ENCODE measurements around the gene SAA2.
"Not testable (repeated sequence)": the region's sequence is repeated elsewhere in the genome, so short reads cannot be mapped to it uniquely, and the experiment has no call there.

Gene SAA2

GRCh38 chr11:18209058-18209457 lies 39.4 kb downstream of the SAA2 start:
- no peak for DNase-seq (ENCODE audit: low read depth)

GRCh38 chr11:18204771-18205170 lies 43.7 kb downstream of the SAA2 start:
- DNase-seq (ENCODE audit: low read depth) = no peak

More at GRCh38 chr11:18209058-18209457, 39.4 kb downstream of the SAA2 start:
- no peak overlapping the region for H3K4me3 ChIP-seq (ENCODE audit: low read depth, low read length)

DNA sequence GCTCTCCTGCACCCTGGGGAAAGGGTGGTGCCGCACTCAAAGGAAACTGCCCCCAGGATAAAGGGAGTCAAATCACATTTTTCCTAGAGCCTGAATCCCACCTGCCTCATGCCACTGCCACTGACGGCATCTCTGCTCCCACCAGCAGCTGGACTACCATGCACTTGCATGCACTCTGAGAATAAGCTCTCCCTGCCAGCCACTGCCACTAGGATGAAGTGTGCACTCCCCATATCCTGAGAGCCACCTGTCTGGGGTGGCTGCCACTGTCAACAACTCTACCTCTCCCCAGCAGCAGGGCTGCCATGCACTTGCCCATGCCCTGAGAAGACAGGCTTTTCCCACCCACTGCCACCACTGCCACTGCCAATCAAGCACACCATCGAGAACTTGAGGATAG lies 44.2 kb downstream of the SAA2 start:
- no peak overlapping the region for H3K4me3 ChIP-seq (ENCODE audit: low read depth, low read length)
- DNase-seq (ENCODE audit: low read depth) = no peak

More at GRCh38 chr11:18204771-18205170, 43.7 kb downstream of the SAA2 start:
- no peak overlapping the region for H3K4me3 ChIP-seq (ENCODE audit: low read depth, low read length)

GRCh38 chr11:18203723-18204122 lies 44.7 kb downstream of the SAA2 start:
- no peak for DNase-seq (ENCODE audit: low read depth)
- H3K4me3 ChIP-seq (ENCODE audit: low read depth, low read length) = no peak overlapping the region

DNA sequence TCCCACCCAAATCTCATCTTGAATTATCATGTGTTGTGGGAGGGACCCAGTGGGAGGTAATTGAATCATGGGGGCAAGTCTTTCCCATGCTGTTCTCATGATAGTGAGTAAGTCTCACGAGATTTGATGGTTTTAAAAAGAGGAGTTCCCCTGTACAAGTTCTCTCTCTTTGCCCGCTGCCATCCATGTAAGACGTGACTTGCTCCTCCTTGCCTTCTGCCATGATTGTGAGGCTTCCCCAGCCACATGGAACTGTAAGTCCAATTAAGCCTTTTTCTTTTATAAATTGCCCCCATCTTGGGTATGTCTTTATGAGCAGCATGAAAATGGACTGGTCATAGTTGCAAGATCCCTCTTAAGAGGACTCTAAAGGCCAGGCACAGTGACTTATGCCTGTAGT lies 50.7 kb downstream of the SAA2 start:
- not testable (repeated sequence) for DNase-seq (ENCODE audit: low read depth); H3K4me3 ChIP-seq (ENCODE audit: low read depth, low read length)

- H3K4me3 ChIP-seq (ENCODE audit: low read depth, low read length) = no peak overlapping the region
- no peak for DNase-seq (ENCODE audit: low read depth)
These were observed 51.9 kb downstream of the SAA2 start for GRCh38 chr11:18196532-18196931.
